GM23338 (cell line): ENCODE data around the gene PNPLA2.

ENCODE experiments used
- CREB1 ChIP-seq: fragments of 250-450 bp; sonication (Bioruptor Pico); IDR thresholded peaks from 2 replicates; pipeline ENCODE4 v1.5.0; 2020; ENCODE audit warnings: low read depth, mild to moderate bottlenecking, moderate library complexity
- ETS1 ChIP-seq: IDR thresholded peaks from 2 replicates; pipeline ENCODE4 v1.6.1; 2016; ENCODE audit warnings: antibody characterized with exemption
- EZH2 ChIP-seq: fragments of 200-600 bp; sonication (generic); IDR thresholded peaks from one replicate; pipeline ENCODE4 v1.8.0; 2017; ENCODE audit warnings: antibody characterized with exemption, mild to moderate bottlenecking, low read depth; ENCODE audit not compliant: unreplicated experiment
- EZH2phosphoT487 ChIP-seq: fragments of 200-600 bp; sonication (generic); IDR thresholded peaks from one replicate; pipeline ENCODE4 v1.8.1; 2018; ENCODE audit warnings: antibody characterized with exemption; ENCODE audit not compliant: unreplicated experiment
- POLR2AphosphoS5 ChIP-seq: IDR thresholded peaks from 2 replicates; pipeline ENCODE4 v1.6.1; 2016; ENCODE audit warnings: antibody characterized with exemption, low read depth
- TF ChIP-seq, protein P1 (sequence below): IDR thresholded peaks from one replicate; pipeline ENCODE4 v1.6.1; 2018; ENCODE audit warnings: antibody characterized with exemption; ENCODE audit not compliant: unreplicated experiment
- TF ChIP-seq, protein P2 (sequence below), 2 experiments: fragments of 200-600 bp in 1 of 2; sonication (generic) in 1 of 2; conservative IDR thresholded peaks; 2 replicates each; pipeline versions ENCODE4 v1.5.1 to v1.6.1; 2016 to 2017; ENCODE audit warnings: antibody characterized with exemption in 2 of 2, low read depth in 2 of 2, mild to moderate bottlenecking in 2 of 2, moderate library complexity in 1 of 2

GRCh38 chr11:860234-861104, 41.8 kb downstream of the PNPLA2 start:
- TF ChIP-seq, protein P1, sequence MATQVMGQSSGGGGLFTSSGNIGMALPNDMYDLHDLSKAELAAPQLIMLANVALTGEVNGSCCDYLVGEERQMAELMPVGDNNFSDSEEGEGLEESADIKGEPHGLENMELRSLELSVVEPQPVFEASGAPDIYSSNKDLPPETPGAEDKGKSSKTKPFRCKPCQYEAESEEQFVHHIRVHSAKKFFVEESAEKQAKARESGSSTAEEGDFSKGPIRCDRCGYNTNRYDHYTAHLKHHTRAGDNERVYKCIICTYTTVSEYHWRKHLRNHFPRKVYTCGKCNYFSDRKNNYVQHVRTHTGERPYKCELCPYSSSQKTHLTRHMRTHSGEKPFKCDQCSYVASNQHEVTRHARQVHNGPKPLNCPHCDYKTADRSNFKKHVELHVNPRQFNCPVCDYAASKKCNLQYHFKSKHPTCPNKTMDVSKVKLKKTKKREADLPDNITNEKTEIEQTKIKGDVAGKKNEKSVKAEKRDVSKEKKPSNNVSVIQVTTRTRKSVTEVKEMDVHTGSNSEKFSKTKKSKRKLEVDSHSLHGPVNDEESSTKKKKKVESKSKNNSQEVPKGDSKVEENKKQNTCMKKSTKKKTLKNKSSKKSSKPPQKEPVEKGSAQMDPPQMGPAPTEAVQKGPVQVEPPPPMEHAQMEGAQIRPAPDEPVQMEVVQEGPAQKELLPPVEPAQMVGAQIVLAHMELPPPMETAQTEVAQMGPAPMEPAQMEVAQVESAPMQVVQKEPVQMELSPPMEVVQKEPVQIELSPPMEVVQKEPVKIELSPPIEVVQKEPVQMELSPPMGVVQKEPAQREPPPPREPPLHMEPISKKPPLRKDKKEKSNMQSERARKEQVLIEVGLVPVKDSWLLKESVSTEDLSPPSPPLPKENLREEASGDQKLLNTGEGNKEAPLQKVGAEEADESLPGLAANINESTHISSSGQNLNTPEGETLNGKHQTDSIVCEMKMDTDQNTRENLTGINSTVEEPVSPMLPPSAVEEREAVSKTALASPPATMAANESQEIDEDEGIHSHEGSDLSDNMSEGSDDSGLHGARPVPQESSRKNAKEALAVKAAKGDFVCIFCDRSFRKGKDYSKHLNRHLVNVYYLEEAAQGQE, result no peak
- TF ChIP-seq, protein P2, sequence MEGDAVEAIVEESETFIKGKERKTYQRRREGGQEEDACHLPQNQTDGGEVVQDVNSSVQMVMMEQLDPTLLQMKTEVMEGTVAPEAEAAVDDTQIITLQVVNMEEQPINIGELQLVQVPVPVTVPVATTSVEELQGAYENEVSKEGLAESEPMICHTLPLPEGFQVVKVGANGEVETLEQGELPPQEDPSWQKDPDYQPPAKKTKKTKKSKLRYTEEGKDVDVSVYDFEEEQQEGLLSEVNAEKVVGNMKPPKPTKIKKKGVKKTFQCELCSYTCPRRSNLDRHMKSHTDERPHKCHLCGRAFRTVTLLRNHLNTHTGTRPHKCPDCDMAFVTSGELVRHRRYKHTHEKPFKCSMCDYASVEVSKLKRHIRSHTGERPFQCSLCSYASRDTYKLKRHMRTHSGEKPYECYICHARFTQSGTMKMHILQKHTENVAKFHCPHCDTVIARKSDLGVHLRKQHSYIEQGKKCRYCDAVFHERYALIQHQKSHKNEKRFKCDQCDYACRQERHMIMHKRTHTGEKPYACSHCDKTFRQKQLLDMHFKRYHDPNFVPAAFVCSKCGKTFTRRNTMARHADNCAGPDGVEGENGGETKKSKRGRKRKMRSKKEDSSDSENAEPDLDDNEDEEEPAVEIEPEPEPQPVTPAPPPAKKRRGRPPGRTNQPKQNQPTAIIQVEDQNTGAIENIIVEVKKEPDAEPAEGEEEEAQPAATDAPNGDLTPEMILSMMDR (conservative IDR thresholded peaks at IDR 0.05; ENCODE audit: low read depth in 2 of 2), result no peak
- no peak for TF ChIP-seq EZH2
- TF ChIP-seq EZH2phosphoT487, result no peak
- TF ChIP-seq POLR2AphosphoS5, result no peak
- no peak for TF ChIP-seq CREB1
- no peak for TF ChIP-seq ETS1
